Astrocyte (in vitro differentiated cells and primary cell): ENCODE data around the gene ANKRD44. TPM values are rescaled to one million over a fixed set of nuclear protein-coding genes. Genes with fewer than 3 reads are reported as not detected.

ENCODE experiments used
- DNase-seq: peaks from one replicate; pipeline ENCODE4 v3.0.0-alpha.2; 2010; ENCODE audit warnings: low read depth
- FAIRE-seq: peaks from 2 replicates; lab custom pipeline; 2011; peaks lifted over from hg19 to GRCh38; lab: Jason Lieb, UNC
- H2AFZ ChIP-seq: 2 replicates; pipeline ENCODE4 v1.6.0; 2012; ENCODE audit warnings: low read depth, low read length, inconsistent platforms
- H3K27ac ChIP-seq: 2 replicates; pipeline ENCODE4 v1.5.1; 2011; ENCODE audit warnings: low read depth, low read length, inconsistent platforms
- H3K27me3 ChIP-seq: 2 replicates; pipeline ENCODE4 v1.6.0; 2011; ENCODE audit warnings: low read length, inconsistent platforms; ENCODE audit not compliant: insufficient read depth
- H3K36me3 ChIP-seq: 2 replicates; pipeline ENCODE4 v1.5.1; 2011; ENCODE audit warnings: low read length, inconsistent platforms; ENCODE audit not compliant: insufficient read depth
- H3K4me1 ChIP-seq: 2 replicates; pipeline ENCODE4 v1.5.1; 2011; ENCODE audit warnings: low read length, inconsistent platforms; ENCODE audit not compliant: insufficient read depth
- H3K4me2 ChIP-seq: 2 replicates; pipeline ENCODE4 v1.6.0; 2012; ENCODE audit warnings: low read length, inconsistent platforms
- H3K4me3 ChIP-seq: 2 replicates; pipeline ENCODE4 v1.5.1; 2011; ENCODE audit warnings: low read depth, mild to moderate bottlenecking, low read length, inconsistent platforms; ENCODE audit not compliant: insufficient read depth
- H3K79me2 ChIP-seq: 2 replicates; pipeline ENCODE4 v1.6.0; 2012; ENCODE audit warnings: mild to moderate bottlenecking, low read length, inconsistent platforms; ENCODE audit not compliant: insufficient read depth
- H3K9ac ChIP-seq: 2 replicates; pipeline ENCODE4 v1.6.0; 2012; ENCODE audit warnings: mild to moderate bottlenecking, low read length, inconsistent platforms
- H3K9me3 ChIP-seq: 2 replicates; pipeline ENCODE4 v1.5.1; 2012; ENCODE audit warnings: low read depth, mild to moderate bottlenecking, low read length, inconsistent platforms; ENCODE audit not compliant: insufficient read depth
- H4K20me1 ChIP-seq: 2 replicates; pipeline ENCODE4 v1.6.0; 2012; ENCODE audit warnings: low read length, inconsistent platforms; ENCODE audit not compliant: insufficient read depth
- H3K27ac Mint-ChIP-seq: one replicate; pipeline ENCODE4 v1.8.0; 2021; ENCODE audit warnings: mild to moderate bottlenecking, mixed read lengths; ENCODE audit not compliant: unreplicated experiment
- H3K27me3 Mint-ChIP-seq: one replicate; pipeline ENCODE4 v1.8.0; 2021; ENCODE audit warnings: low read depth, mixed read lengths; ENCODE audit not compliant: unreplicated experiment
- H3K36me3 Mint-ChIP-seq: one replicate; pipeline ENCODE4 v1.8.0; 2021; ENCODE audit warnings: low read depth, mixed read lengths; ENCODE audit not compliant: unreplicated experiment
- H3K4me1 Mint-ChIP-seq: one replicate; pipeline ENCODE4 v1.8.0; 2021; ENCODE audit warnings: low read depth, mixed read lengths; ENCODE audit not compliant: unreplicated experiment
- H3K4me3 Mint-ChIP-seq: one replicate; pipeline ENCODE4 v1.8.0; 2021; ENCODE audit warnings: mild to moderate bottlenecking, moderate library complexity, mixed read lengths; ENCODE audit not compliant: unreplicated experiment
- H3K9me3 Mint-ChIP-seq: one replicate; pipeline ENCODE4 v1.8.0; 2021; ENCODE audit warnings: mild to moderate bottlenecking, mixed read lengths; ENCODE audit not compliant: unreplicated experiment
- EZH2 ChIP-seq: IDR thresholded peaks from 2 replicates; pipeline ENCODE4 v1.6.1; 2012; ENCODE audit warnings: mild to moderate bottlenecking, low read length, inconsistent platforms; ENCODE audit not compliant: insufficient read depth
- total RNA-seq: library from RNA; stranded (reverse); gene quantifications from 2 replicates; pipeline ENCODE4 v1.2.1, GENCODE V29; 2021
- TF ChIP-seq, protein P1 (sequence below): IDR thresholded peaks from 2 replicates; pipeline ENCODE4 v1.5.1; 2011; ENCODE audit warnings: low read depth, mild to moderate bottlenecking, inconsistent platforms, low read length, moderate library complexity; ENCODE audit not compliant: insufficient read depth

ANKRD44 gene
- total RNA-seq, 1 donor from 2014 or later = 7.2 TPM

GRCh38 chr2:197274349-197274748 lies 36.2 kb downstream of the ANKRD44 start:
- no peaks in the 10 kb centered on the region for H3K36me3 Mint-ChIP-seq
- Histone ChIP-seq H3K4me2 (no peak overlapping the region), H3K9me3 (no peaks in the 10 kb centered on the region), H3K27ac (no peak overlapping the region), H3K4me3 (no peak overlapping the region), H3K36me3 (no peaks in the 10 kb centered on the region), H3K9ac (no peak overlapping the region), H4K20me1 (peaks cover 4% of the 10 kb centered on the region), H2AFZ (no peak overlapping the region), H3K27me3 (no peaks in the 10 kb centered on the region), H3K79me2 (no peaks in the 10 kb centered on the region), H3K4me1 (no peaks in the 10 kb centered on the region)
- peaks cover 3% of the 10 kb centered on the region for H3K4me1 Mint-ChIP-seq
- peaks cover under 1% of the 10 kb centered on the region for H3K9me3 Mint-ChIP-seq
- H3K27me3 Mint-ChIP-seq = no peaks in the 10 kb centered on the region
- no peak overlapping the region for H3K27ac Mint-ChIP-seq
- TF ChIP-seq, protein P1, sequence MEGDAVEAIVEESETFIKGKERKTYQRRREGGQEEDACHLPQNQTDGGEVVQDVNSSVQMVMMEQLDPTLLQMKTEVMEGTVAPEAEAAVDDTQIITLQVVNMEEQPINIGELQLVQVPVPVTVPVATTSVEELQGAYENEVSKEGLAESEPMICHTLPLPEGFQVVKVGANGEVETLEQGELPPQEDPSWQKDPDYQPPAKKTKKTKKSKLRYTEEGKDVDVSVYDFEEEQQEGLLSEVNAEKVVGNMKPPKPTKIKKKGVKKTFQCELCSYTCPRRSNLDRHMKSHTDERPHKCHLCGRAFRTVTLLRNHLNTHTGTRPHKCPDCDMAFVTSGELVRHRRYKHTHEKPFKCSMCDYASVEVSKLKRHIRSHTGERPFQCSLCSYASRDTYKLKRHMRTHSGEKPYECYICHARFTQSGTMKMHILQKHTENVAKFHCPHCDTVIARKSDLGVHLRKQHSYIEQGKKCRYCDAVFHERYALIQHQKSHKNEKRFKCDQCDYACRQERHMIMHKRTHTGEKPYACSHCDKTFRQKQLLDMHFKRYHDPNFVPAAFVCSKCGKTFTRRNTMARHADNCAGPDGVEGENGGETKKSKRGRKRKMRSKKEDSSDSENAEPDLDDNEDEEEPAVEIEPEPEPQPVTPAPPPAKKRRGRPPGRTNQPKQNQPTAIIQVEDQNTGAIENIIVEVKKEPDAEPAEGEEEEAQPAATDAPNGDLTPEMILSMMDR = no peak
- no peak for TF ChIP-seq EZH2
- H3K4me3 Mint-ChIP-seq = no peak overlapping the region
- FAIRE-seq (no peak), DNase-seq (no peak)

DNA sequence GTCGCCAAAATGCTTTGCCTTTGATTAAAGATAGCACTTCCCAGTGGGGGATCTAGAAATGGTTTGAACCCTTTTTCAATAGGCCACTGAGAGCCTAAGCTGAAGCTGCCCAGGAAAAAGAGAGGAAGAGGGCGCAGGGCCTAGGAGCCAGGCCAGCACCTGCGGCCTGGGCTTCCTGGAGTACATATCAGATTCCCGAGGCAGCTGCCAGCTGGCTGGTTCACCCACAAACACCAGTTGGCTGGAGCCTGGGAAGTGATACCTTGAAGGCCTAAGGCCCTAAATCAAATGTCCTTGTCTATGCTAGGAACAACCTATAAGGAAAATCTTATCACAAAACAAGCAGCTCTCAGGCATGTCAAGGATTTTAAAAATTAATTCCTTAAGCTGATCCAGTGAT lies 37.1 kb downstream of the ANKRD44 start:
- Mint-ChIP-seq H3K27ac (no peak overlapping the region), H3K4me1 (no peaks in the 10 kb centered on the region), H3K4me3 (no peak overlapping the region), H3K36me3 (no peaks in the 10 kb centered on the region), H3K9me3 (no peaks in the 10 kb centered on the region), H3K27me3 (no peaks in the 10 kb centered on the region)
- no peak overlapping the region for H3K27ac ChIP-seq
- TF ChIP-seq, protein P1 = no peak
- no peaks in the 10 kb centered on the region for H3K4me1 ChIP-seq
- H3K9ac ChIP-seq = no peak overlapping the region
- H3K4me2 ChIP-seq = no peak overlapping the region
- no peak for FAIRE-seq
- H4K20me1 ChIP-seq = no peaks in the 10 kb centered on the region
- H3K79me2 ChIP-seq = no peaks in the 10 kb centered on the region
- DNase-seq = peak; percentile 21
- no peaks in the 10 kb centered on the region for H3K9me3 ChIP-seq
- no peaks in the 10 kb centered on the region for H3K36me3 ChIP-seq
- H2AFZ ChIP-seq = no peak overlapping the region
- no peak overlapping the region for H3K4me3 ChIP-seq
- no peaks in the 10 kb centered on the region for H3K27me3 ChIP-seq

- Histone ChIP-seq H3K4me1 (no peaks in the 10 kb centered on the region), H3K36me3 (no peaks in the 10 kb centered on the region), H3K9me3 (no peaks in the 10 kb centered on the region), H4K20me1 (no peaks in the 10 kb centered on the region), H3K4me2 (no peak overlapping the region), H3K79me2 (no peaks in the 10 kb centered on the region), H2AFZ (no peak overlapping the region), H3K9ac (no peak overlapping the region), H3K4me3 (no peak overlapping the region), H3K27ac (no peak overlapping the region), H3K27me3 (no peaks in the 10 kb centered on the region)
- Mint-ChIP-seq H3K4me3 (no peak overlapping the region), H3K27ac (no peak overlapping the region), H3K4me1 (peaks cover 3% of the 10 kb centered on the region), H3K36me3 (no peaks in the 10 kb centered on the region), H3K9me3 (no peaks in the 10 kb centered on the region), H3K27me3 (no peaks in the 10 kb centered on the region)
- TF ChIP-seq EZH2 = no peak
- TF ChIP-seq, protein P1 = no peak
- FAIRE-seq = no peak
- DNase-seq = no peak
Observed at GRCh38 chr2:197270601-197271000, 40.0 kb downstream of the ANKRD44 start.
